ENCODE data around the gene ZDHHC14. TPM values are rescaled to one million over a fixed set of nuclear protein-coding genes. Genes with fewer than 3 reads are reported as not detected.
A peak's percentile ranks its signal among the peaks of the same experiment; 100 is the strongest.

ZDHHC14 gene
- total RNA-seq, 4 donors from 2014 or later = 7.1 to 11.4 (median 9.8) TPM

DNA sequence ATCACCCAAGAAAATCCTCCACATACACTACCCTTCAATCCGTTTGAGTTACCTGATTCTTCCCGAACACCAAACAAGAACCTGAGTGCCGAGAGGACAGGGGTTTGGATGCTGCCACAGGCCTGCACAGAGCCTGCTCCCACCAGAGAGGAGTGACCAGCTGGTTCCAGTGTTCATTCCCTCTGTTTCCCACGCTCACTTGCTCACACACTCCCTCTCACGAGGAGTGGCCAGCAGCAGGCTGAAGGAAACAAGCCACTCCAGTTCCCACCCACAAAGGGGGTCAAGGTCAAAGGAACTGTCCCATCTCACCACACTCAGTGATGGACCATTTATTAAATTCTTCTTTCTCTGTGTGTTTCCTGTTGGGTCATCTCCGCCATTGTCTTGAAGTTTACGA lies 344.8 kb downstream of the ZDHHC14 start:
- WGBS = 93% methylated on average over 7 of the region's 7 CpGs
- peaks cover 0 to 14% (median 10%) of the 10 kb centered on the region in 4 donors for H3K9me3 ChIP-seq
- no peak for DNase-seq (ENCODE audit: extremely low spot score)
- H3K4me1 ChIP-seq = peaks cover 0 to 16% (median 6%) of the 10 kb centered on the region in 4 donors
- peak overlapping the region in 2 of 4 donors; percentile 26 to 28 for H3K27ac ChIP-seq (replicated peaks in 1 of 4)
- no peak overlapping the region for H3K4me3 ChIP-seq
- H3K36me3 ChIP-seq = no peaks in the 10 kb centered on the region
- TF ChIP-seq, protein P1, sequence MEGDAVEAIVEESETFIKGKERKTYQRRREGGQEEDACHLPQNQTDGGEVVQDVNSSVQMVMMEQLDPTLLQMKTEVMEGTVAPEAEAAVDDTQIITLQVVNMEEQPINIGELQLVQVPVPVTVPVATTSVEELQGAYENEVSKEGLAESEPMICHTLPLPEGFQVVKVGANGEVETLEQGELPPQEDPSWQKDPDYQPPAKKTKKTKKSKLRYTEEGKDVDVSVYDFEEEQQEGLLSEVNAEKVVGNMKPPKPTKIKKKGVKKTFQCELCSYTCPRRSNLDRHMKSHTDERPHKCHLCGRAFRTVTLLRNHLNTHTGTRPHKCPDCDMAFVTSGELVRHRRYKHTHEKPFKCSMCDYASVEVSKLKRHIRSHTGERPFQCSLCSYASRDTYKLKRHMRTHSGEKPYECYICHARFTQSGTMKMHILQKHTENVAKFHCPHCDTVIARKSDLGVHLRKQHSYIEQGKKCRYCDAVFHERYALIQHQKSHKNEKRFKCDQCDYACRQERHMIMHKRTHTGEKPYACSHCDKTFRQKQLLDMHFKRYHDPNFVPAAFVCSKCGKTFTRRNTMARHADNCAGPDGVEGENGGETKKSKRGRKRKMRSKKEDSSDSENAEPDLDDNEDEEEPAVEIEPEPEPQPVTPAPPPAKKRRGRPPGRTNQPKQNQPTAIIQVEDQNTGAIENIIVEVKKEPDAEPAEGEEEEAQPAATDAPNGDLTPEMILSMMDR (IDR thresholded peaks at IDR 0.05) = no peak
- TF ChIP-seq POLR2A (IDR thresholded peaks at IDR 0.05; ENCODE audit: low read depth) (no peak), EP300 (IDR thresholded peaks at IDR 0.05) (no peak), POLR2AphosphoS5 (IDR thresholded peaks at IDR 0.05) (no peak)
- H3K27me3 ChIP-seq = no peaks in the 10 kb centered on the region
- intact Hi-C loops (cut with DNase I) = no loop called here

DNA sequence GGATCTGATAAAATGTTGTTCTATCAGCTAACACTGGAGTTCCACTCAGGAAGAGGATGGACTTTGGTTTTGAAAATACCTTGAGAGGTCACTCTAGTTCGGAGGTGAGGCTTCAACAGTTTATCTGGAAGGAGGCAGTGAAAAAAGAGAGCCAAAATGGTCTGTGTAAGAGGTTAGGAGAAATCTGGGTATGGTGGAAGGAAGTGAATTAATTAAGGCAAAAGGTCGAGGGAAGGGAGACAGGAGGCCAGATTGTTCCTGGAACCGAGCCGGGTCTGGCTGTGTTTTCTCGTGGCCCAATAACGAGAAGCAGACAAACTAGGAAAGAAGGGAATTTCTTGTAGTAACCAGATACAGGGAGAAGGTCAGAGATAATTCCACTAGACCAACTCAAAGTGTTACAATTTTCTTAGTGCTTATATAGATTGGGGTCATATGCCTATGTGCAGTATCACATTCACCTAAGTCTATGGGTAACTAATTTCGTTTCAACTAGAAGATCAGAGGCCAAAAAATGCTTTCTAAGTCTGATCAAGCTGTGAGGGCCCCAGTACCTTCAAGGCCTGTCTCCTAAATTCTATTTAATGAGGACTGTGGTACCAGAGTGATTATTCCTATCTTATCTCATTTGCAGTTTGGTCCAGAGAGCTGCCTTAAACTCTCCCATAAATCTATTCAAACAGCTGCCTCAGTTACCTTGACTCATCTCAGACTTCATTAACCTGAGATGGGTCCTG lies 346.1 kb downstream of the ZDHHC14 start:
- H3K36me3 ChIP-seq = no peaks in the 10 kb centered on the region
- 63% methylated on average over 7 of the region's 7 CpGs for WGBS
- peaks cover 0 to 16% (median 6%) of the 10 kb centered on the region in 4 donors for H3K4me1 ChIP-seq
- intact Hi-C loops (cut with DNase I) = no loop called here
- H3K27ac ChIP-seq (replicated peaks in 1 of 4) = peak overlapping the region; percentile 30 to 65 (median 36)
- DNase-seq (ENCODE audit: extremely low spot score) = no peak
- TF ChIP-seq EP300 (IDR thresholded peaks at IDR 0.05) (no peak), POLR2A (IDR thresholded peaks at IDR 0.05; ENCODE audit: low read depth) (no peak), POLR2AphosphoS5 (IDR thresholded peaks at IDR 0.05) (peak in 1 of 2 donors; percentile 34)
- TF ChIP-seq, protein P1 (IDR thresholded peaks at IDR 0.05) = no peak
- H3K27me3 ChIP-seq = no peaks in the 10 kb centered on the region
- H3K4me3 ChIP-seq = no peak overlapping the region
- H3K9me3 ChIP-seq = peaks cover 0 to 14% (median 10%) of the 10 kb centered on the region in 4 donors

Small RNA genes within 50 kb of the gene (small RNA-seq; reads per million reads assigned to genes)
- 0 reads per million in 3 donors for gene MIR3692

Other genes starting within 250 kb of the ZDHHC14 start
- gene TMEM242, start 57.7 kb upstream of the ZDHHC14 start, total RNA-seq = 10 to 100 TPM in 1 of 4 donors, 1 to 10 TPM in 3; 6.1 to 10.1 (median 8.0) TPM